K562 (cell line): ENCODE results near the gene CRYBG2. TPM values are rescaled to one million over a fixed set of nuclear protein-coding genes. Genes with fewer than 3 reads are reported as not detected.
A peak's percentile ranks its signal among the peaks of the same experiment; 100 is the strongest.

Experiments
- CHD2 ChIP-seq: IDR thresholded peaks from 2 replicates; pipeline ENCODE4 v1.6.1; 2011; ENCODE audit warnings: low read depth, low read length
- ILF3 ChIP-seq: fragments of 450-650 bp; IDR thresholded peaks from 2 replicates; pipeline ENCODE4 v1.6.1; 2018; ENCODE audit warnings: antibody characterized with exemption, mild to moderate bottlenecking, moderate library complexity, borderline replicate concordance
- SETDB1 ChIP-seq: IDR thresholded peaks from one replicate; pipeline ENCODE4 v1.6.1; 2012; ENCODE audit warnings: low read length, control low read depth, inconsistent platforms
- ZBTB7A ChIP-seq: IDR thresholded peaks from 2 replicates; pipeline ENCODE4 v1.6.1; 2011; ENCODE audit warnings: low read depth, mild to moderate bottlenecking, low read length, moderate library complexity, borderline replicate concordance; ENCODE audit not compliant: control insufficient read depth
- ZNF175 ChIP-seq: fragments of 200-800 bp; sonication (Bioruptor generic); IDR thresholded peaks from 2 replicates; pipeline ENCODE4 v1.6.1; 2016; ENCODE audit warnings: low read depth, mild to moderate bottlenecking, missing genetic modification characterization, missing compliant biosample characterization
- ZNF431 ChIP-seq: sonication (generic); formaldehyde crosslinking; IDR thresholded peaks from 2 replicates; pipeline ENCODE4 v1.8.0; 2022; ENCODE audit warnings: mild to moderate bottlenecking, missing genetic modification reagents
- polyA plus RNA-seq, 8 experiments: library from polyadenylated mRNA; depleted of rRNA in 4 of 8; stranded (reverse) in 5 of 8; unstranded in 3 of 8; fragments of >200 nt; fragmentation: Nextera tagmentation in 2 of 8; fragmentation: Illumina TruSeq in 1 of 8; extraction: Ambion mirVana in 2 of 8; extraction: Trizol in 1 of 8; gene quantifications; 2 replicates each; pipeline versions ENCODE4 v1.2.1 to v1.2.3, GENCODE V29; 2011 to 2014; ENCODE audit warnings: inconsistent platforms in 1 of 8, missing spikeins in 1 of 8
- total RNA-seq, 7 experiments: library from RNA; depleted of rRNA in 6 of 7; stranded (reverse); fragments of >200 nt in 6 of 7; fragmentation: Illumina TruSeq in 2 of 7; extraction: Trizol in 2 of 7; gene quantifications; 2 replicates each; pipeline versions ENCODE4 v1.2.1 to v1.2.3, GENCODE V29; 2011 to 2021; ENCODE audit warnings: low replicate concordance in 1 of 7
- TF ChIP-seq, protein P1 (sequence below): fragments of 200-600 bp; sonication (generic); IDR thresholded peaks from one replicate; pipeline ENCODE4 v1.6.1; 2012; ENCODE audit warnings: mild to moderate bottlenecking, low read depth, low read length, inconsistent platforms
- TF ChIP-seq, protein P2 (sequence below): sonication (generic); formaldehyde crosslinking; IDR thresholded peaks from 2 replicates; pipeline ENCODE4 v1.9.0; 2022; ENCODE audit warnings: mild to moderate bottlenecking, missing genetic modification reagents
- TF ChIP-seq, protein P3 (sequence below): fragments of 250-450 bp; sonication (Bioruptor Pico); IDR thresholded peaks from 2 replicates; pipeline ENCODE4 v1.4.0; 2020
- TF ChIP-seq, protein P4 (sequence below): fragments of 250-450 bp; sonication (Bioruptor Pico); IDR thresholded peaks from 2 replicates; pipeline ENCODE4 v1.9.0; 2021; ENCODE audit warnings: mild to moderate bottlenecking
- TF ChIP-seq, protein P5 (sequence below): sonication (generic); formaldehyde crosslinking; IDR thresholded peaks from 2 replicates; pipeline ENCODE4 v1.8.0; 2022; ENCODE audit warnings: missing genetic modification reagents, mild to moderate bottlenecking, moderate library complexity, borderline replicate concordance

The CRYBG2 gene
- total and polyA plus RNA-seq, 9 of the 15 experiments (the other 6 are each of a cell fraction or from before 2014, with no cell fraction given): 0.39 to 8.5 (median 3.7) TPM

DNA sequence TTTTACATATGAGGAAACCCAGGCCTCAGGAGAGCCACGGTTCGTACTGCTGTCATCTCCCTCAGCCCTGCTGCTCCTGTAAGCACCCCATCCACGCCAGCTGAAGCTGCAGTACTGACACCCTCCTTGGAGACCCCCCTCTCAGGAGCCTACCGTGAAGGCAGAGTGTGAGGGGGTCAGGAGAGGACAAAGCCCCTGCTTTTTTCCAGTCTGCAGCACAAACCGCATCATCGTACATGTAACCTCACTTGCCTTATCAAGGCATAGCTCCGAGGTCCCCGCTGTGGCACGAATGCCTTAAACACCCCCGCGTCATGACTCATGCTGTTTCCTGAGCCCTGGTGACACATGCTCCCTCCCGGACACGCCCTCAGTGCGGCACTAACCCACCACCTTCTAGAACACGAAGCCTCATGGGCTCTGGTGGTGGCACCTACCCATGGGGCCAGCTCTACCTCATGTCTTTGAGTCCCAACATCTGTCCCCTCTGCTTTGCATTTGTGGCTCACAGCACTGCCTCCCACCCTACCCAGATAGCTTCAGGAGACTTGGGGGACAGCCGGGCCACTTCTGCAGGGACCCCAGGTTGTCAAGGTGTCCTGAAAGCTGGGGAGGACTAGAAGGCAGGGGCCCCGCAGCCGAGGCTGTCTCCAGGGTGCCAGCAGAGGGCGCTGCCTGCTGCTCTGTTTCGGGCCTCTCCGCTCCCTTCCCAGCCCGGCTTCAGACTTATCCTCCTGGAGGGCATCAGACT, 69.2 kb downstream of the CRYBG2 start (continued):
- TF ChIP-seq SETDB1 (peak; percentile 31), CHD2 (peak; percentile 22; the same call in 1 of the 2 replicates), ZBTB7A (peak; percentile 92), ZNF431 (CRISPR knock-in tag) (peak; percentile 87), ZNF175 (peak; percentile 88), ILF3 (no peak)
- TF ChIP-seq, protein P1, sequence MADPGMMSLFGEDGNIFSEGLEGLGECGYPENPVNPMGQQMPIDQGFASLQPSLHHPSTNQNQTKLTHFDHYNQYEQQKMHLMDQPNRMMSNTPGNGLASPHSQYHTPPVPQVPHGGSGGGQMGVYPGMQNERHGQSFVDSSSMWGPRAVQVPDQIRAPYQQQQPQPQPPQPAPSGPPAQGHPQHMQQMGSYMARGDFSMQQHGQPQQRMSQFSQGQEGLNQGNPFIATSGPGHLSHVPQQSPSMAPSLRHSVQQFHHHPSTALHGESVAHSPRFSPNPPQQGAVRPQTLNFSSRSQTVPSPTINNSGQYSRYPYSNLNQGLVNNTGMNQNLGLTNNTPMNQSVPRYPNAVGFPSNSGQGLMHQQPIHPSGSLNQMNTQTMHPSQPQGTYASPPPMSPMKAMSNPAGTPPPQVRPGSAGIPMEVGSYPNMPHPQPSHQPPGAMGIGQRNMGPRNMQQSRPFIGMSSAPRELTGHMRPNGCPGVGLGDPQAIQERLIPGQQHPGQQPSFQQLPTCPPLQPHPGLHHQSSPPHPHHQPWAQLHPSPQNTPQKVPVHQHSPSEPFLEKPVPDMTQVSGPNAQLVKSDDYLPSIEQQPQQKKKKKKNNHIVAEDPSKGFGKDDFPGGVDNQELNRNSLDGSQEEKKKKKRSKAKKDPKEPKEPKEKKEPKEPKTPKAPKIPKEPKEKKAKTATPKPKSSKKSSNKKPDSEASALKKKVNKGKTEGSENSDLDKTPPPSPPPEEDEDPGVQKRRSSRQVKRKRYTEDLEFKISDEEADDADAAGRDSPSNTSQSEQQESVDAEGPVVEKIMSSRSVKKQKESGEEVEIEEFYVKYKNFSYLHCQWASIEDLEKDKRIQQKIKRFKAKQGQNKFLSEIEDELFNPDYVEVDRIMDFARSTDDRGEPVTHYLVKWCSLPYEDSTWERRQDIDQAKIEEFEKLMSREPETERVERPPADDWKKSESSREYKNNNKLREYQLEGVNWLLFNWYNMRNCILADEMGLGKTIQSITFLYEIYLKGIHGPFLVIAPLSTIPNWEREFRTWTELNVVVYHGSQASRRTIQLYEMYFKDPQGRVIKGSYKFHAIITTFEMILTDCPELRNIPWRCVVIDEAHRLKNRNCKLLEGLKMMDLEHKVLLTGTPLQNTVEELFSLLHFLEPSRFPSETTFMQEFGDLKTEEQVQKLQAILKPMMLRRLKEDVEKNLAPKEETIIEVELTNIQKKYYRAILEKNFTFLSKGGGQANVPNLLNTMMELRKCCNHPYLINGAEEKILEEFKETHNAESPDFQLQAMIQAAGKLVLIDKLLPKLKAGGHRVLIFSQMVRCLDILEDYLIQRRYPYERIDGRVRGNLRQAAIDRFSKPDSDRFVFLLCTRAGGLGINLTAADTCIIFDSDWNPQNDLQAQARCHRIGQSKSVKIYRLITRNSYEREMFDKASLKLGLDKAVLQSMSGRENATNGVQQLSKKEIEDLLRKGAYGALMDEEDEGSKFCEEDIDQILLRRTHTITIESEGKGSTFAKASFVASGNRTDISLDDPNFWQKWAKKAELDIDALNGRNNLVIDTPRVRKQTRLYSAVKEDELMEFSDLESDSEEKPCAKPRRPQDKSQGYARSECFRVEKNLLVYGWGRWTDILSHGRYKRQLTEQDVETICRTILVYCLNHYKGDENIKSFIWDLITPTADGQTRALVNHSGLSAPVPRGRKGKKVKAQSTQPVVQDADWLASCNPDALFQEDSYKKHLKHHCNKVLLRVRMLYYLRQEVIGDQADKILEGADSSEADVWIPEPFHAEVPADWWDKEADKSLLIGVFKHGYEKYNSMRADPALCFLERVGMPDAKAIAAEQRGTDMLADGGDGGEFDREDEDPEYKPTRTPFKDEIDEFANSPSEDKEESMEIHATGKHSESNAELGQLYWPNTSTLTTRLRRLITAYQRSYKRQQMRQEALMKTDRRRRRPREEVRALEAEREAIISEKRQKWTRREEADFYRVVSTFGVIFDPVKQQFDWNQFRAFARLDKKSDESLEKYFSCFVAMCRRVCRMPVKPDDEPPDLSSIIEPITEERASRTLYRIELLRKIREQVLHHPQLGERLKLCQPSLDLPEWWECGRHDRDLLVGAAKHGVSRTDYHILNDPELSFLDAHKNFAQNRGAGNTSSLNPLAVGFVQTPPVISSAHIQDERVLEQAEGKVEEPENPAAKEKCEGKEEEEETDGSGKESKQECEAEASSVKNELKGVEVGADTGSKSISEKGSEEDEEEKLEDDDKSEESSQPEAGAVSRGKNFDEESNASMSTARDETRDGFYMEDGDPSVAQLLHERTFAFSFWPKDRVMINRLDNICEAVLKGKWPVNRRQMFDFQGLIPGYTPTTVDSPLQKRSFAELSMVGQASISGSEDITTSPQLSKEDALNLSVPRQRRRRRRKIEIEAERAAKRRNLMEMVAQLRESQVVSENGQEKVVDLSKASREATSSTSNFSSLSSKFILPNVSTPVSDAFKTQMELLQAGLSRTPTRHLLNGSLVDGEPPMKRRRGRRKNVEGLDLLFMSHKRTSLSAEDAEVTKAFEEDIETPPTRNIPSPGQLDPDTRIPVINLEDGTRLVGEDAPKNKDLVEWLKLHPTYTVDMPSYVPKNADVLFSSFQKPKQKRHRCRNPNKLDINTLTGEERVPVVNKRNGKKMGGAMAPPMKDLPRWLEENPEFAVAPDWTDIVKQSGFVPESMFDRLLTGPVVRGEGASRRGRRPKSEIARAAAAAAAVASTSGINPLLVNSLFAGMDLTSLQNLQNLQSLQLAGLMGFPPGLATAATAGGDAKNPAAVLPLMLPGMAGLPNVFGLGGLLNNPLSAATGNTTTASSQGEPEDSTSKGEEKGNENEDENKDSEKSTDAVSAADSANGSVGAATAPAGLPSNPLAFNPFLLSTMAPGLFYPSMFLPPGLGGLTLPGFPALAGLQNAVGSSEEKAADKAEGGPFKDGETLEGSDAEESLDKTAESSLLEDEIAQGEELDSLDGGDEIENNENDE: peak; percentile 73
- TF ChIP-seq, protein P2, sequence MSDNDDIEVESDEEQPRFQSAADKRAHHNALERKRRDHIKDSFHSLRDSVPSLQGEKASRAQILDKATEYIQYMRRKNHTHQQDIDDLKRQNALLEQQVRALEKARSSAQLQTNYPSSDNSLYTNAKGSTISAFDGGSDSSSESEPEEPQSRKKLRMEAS: peak; percentile 100
- TF ChIP-seq, protein P3, sequence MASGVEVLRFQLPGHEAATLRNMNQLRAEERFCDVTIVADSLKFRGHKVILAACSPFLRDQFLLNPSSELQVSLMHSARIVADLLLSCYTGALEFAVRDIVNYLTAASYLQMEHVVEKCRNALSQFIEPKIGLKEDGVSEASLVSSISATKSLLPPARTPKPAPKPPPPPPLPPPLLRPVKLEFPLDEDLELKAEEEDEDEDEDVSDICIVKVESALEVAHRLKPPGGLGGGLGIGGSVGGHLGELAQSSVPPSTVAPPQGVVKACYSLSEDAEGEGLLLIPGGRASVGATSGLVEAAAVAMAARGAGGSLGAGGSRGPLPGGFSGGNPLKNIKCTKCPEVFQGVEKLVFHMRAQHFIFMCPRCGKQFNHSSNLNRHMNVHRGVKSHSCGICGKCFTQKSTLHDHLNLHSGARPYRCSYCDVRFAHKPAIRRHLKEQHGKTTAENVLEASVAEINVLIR (CRISPR knock-in tag): peak; percentile 62
- TF ChIP-seq, protein P4, sequence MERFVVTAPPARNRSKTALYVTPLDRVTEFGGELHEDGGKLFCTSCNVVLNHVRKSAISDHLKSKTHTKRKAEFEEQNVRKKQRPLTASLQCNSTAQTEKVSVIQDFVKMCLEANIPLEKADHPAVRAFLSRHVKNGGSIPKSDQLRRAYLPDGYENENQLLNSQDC (CRISPR knock-in tag): no peak
- TF ChIP-seq, protein P5, sequence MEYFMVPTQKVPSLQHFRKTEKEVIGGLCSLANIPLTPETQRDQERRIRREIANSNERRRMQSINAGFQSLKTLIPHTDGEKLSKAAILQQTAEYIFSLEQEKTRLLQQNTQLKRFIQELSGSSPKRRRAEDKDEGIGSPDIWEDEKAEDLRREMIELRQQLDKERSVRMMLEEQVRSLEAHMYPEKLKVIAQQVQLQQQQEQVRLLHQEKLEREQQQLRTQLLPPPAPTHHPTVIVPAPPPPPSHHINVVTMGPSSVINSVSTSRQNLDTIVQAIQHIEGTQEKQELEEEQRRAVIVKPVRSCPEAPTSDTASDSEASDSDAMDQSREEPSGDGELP (CRISPR knock-in tag): peak; percentile 94
